Cardiac fibroblast (primary cell): ENCODE data around the gene UTS2B.
"Not testable (repeated sequence)": the region's sequence is repeated elsewhere in the genome, so short reads cannot be mapped to it uniquely, and the experiment has no call there.

ENCODE experiments used
- DNase-seq, 2 donors: peaks; one replicate each; pipeline versions ENCODE4 v3.0.0 to v3.0.0-alpha.2; 2010; ENCODE audit warnings: low read depth in 2 of 2
- H3K4me3 ChIP-seq, 2 donors: replicated peaks in 1 of 2; 1 replicate in 1 of 2; 2 replicates in 1 of 2; pipeline ENCODE4 v1.5.1; 2011; ENCODE audit warnings: low read depth in 2 of 2, low read length in 2 of 2, mild to moderate bottlenecking in 2 of 2, moderate library complexity in 1 of 2
- CTCF ChIP-seq: IDR thresholded peaks from one replicate; pipeline ENCODE4 v1.5.1; 2011; ENCODE audit warnings: low read depth, mild to moderate bottlenecking, low read length, inconsistent platforms

The UTS2B gene

GRCh38 chr3:191255156-191255555, 75.2 kb downstream of the UTS2B start:
- DNase-seq: no peak
- H3K4me3 ChIP-seq: no peak overlapping the region
- no peak for TF ChIP-seq CTCF

- peak; percentile 39 to 56 for DNase-seq
- no peak for TF ChIP-seq CTCF
- H3K4me3 ChIP-seq: no peak overlapping the region
Observed at GRCh38 chr3:191254098-191254873, 76.0 kb downstream of the UTS2B start.

- TF ChIP-seq CTCF: no peak
- DNase-seq: no peak
- H3K4me3 ChIP-seq: no peak overlapping the region
Observed at GRCh38 chr3:191253089-191253799, 77.1 kb downstream of the UTS2B start.

- H3K4me3 ChIP-seq: no peak overlapping the region
- no peak for TF ChIP-seq CTCF
- DNase-seq: peak; percentile 16 to 72
Observed at GRCh38 chr3:191246630-191247029, 83.7 kb downstream of the UTS2B start.

GRCh38 chr3:191246034-191246433, 84.3 kb downstream of the UTS2B start:
- H3K4me3 ChIP-seq, DNase-seq: not testable (repeated sequence)

GRCh38 chr3:191244242-191244867, 86.0 kb downstream of the UTS2B start:
- peak; percentile 51 to 59 for DNase-seq
- peak; percentile 53 for TF ChIP-seq CTCF
- H3K4me3 ChIP-seq: no peak overlapping the region

GRCh38 chr3:191240486-191240885, 89.8 kb downstream of the UTS2B start:
- no peak for TF ChIP-seq CTCF
- no peak overlapping the region for H3K4me3 ChIP-seq
- DNase-seq: no peak
